H1 (cell line): Measurements from ENCODE around the gene RGL3. TPM values are rescaled to one million over a fixed set of nuclear protein-coding genes. Genes with fewer than 3 reads are reported as not detected.

ENCODE experiments used
- CTCF ChIA-PET: fragments of 300-600 bp; sonication (Branson Sonifier 250); formaldehyde crosslinking; loops from one replicate; lab custom pipeline; 2021; ENCODE audit not compliant: partially characterized antibody; lab: Charles Lee
- POLR2A ChIA-PET: fragments of 300-600 bp; sonication (Branson Sonifier 250); formaldehyde crosslinking; loops from one replicate; lab custom pipeline; 2021; ENCODE audit warnings: inconsistent platforms; ENCODE audit not compliant: partially characterized antibody; lab: Charles Lee
- DNase-seq, 2 experiments: peaks; one replicate each; pipeline versions ENCODE4 v3.0.0 to v3.0.0-alpha.2; 2010 to 2022; ENCODE audit warnings: low spot score in 2 of 2, low read depth in 1 of 2, mixed read lengths in 1 of 2
- FAIRE-seq: peaks from 2 replicates; lab custom pipeline; 2011; peaks lifted over from hg19 to GRCh38; lab: Jason Lieb, UNC
- H2AFZ ChIP-seq: 2 replicates; pipeline ENCODE4 v1.8.1; 2012; ENCODE audit warnings: low read length, inconsistent platforms
- H2AK5ac ChIP-seq: 2 replicates; pipeline ENCODE4 v1.6.1; 2013; ENCODE audit warnings: low read depth, low read length
- H2BK120ac ChIP-seq: replicated peaks from 2 replicates; pipeline ENCODE3; 2013; ENCODE audit warnings: low read depth, low read length, inconsistent platforms
- H2BK12ac ChIP-seq: 2 replicates; pipeline ENCODE4 v1.6.1; 2013; ENCODE audit warnings: low read depth, low read length
- H2BK15ac ChIP-seq: 2 replicates; pipeline ENCODE4 v1.6.1; 2013; ENCODE audit warnings: low read length
- H2BK20ac ChIP-seq: 2 replicates; pipeline ENCODE4 v1.6.1; 2013; ENCODE audit warnings: low read length
- H2BK5ac ChIP-seq: 2 replicates; pipeline ENCODE4 v1.6.1; 2013; ENCODE audit warnings: low read depth, low read length
- H3K14ac ChIP-seq: 2 replicates; pipeline ENCODE4 v1.6.1; 2013; ENCODE audit warnings: inconsistent platforms; ENCODE audit not compliant: insufficient read length
- H3K18ac ChIP-seq: 2 replicates; pipeline ENCODE4 v1.6.1; 2013; ENCODE audit warnings: low read length; ENCODE audit errors: extremely low read depth
- H3K23ac ChIP-seq: 2 replicates; pipeline ENCODE4 v1.6.1; 2013; ENCODE audit warnings: inconsistent platforms; ENCODE audit not compliant: insufficient read length
- H3K23me2 ChIP-seq: 2 replicates; pipeline ENCODE4 v1.6.1; 2013; ENCODE audit warnings: low read depth, low read length
- H3K27ac ChIP-seq: 2 replicates; pipeline ENCODE4 v1.6.1; 2011; ENCODE audit warnings: low read depth, low read length, inconsistent platforms
- H3K27me3 ChIP-seq, 4 experiments: replicated peaks in 1 of 4; 1 replicate in 1 of 4; 2 replicates in 3 of 4; pipeline versions ENCODE4 v1.6.1 to v1.8.1; 2011 to 2013; ENCODE audit warnings: low read length in 3 of 4, mild to moderate bottlenecking in 3 of 4, inconsistent platforms in 2 of 4, mixed read lengths in 2 of 4, moderate library complexity in 1 of 4; ENCODE audit not compliant: control insufficient read depth in 3 of 4, insufficient read depth in 3 of 4; ENCODE audit errors: extremely low read depth in 1 of 4
- H3K36me3 ChIP-seq, 4 experiments: 2 replicates each; pipeline versions ENCODE4 v1.6.1 to v1.8.1; 2011 to 2013; ENCODE audit warnings: mild to moderate bottlenecking in 4 of 4, low read length in 3 of 4, moderate library complexity in 2 of 4, control low read depth in 1 of 4, inconsistent platforms in 1 of 4; ENCODE audit not compliant: insufficient read depth in 4 of 4, control insufficient read depth in 2 of 4
- H3K4ac ChIP-seq: replicated peaks from 2 replicates; pipeline ENCODE3; 2013; ENCODE audit warnings: low read length, low read depth, mixed read lengths, inconsistent platforms; ENCODE audit not compliant: insufficient read length
- H3K4me1 ChIP-seq, 4 experiments: replicated peaks in 1 of 4; 1 replicate in 1 of 4; 2 replicates in 3 of 4; pipeline versions ENCODE4 v1.6.1 to v1.8.1; 2011 to 2013; ENCODE audit warnings: low read length in 3 of 4, inconsistent platforms in 2 of 4, mixed read lengths in 1 of 4; ENCODE audit not compliant: insufficient read depth in 4 of 4, control insufficient read depth in 3 of 4
- H3K4me2 ChIP-seq, 2 experiments: 2 replicates each; pipeline versions ENCODE4 v1.6.1 to v1.8.1; 2011 to 2013; ENCODE audit warnings: low read depth in 2 of 2, low read length in 2 of 2, control low read depth in 1 of 2, inconsistent platforms in 1 of 2, mild to moderate bottlenecking in 1 of 2; ENCODE audit not compliant: insufficient read depth in 1 of 2
- H3K4me3 ChIP-seq, 4 experiments: fragments of 200-600, 300-600 bp in 1 of 4; sonication (generic), shearing (Covaris generic), sonication (Bioruptor Twin) in 1 of 4; 2 replicates each; pipeline versions ENCODE4 v1.5.1 to v1.8.1; 2011 to 2016; ENCODE audit warnings: low read length in 4 of 4, low read depth in 3 of 4, control low read depth in 2 of 4, inconsistent platforms in 2 of 4, mild to moderate bottlenecking in 2 of 4, mixed read lengths in 1 of 4, moderate library complexity in 1 of 4; ENCODE audit not compliant: insufficient read depth in 2 of 4; ENCODE audit errors: extremely low read depth in 1 of 4
- H3K56ac ChIP-seq: replicated peaks from 2 replicates; pipeline ENCODE3; 2013; ENCODE audit warnings: low read depth, mild to moderate bottlenecking, mixed read lengths, low read length, inconsistent platforms; ENCODE audit not compliant: insufficient read length
- H3K79me1 ChIP-seq: 2 replicates; pipeline ENCODE4 v1.6.1; 2013; ENCODE audit warnings: low read depth, low read length, control low read depth
- H3K79me2 ChIP-seq, 2 experiments: 2 replicates each; pipeline versions ENCODE4 v1.6.1 to v1.8.1; 2012 to 2013; ENCODE audit warnings: low read length in 2 of 2, mild to moderate bottlenecking in 2 of 2, inconsistent platforms in 1 of 2; ENCODE audit not compliant: insufficient read depth in 2 of 2, control insufficient read depth in 1 of 2
- H3K9ac ChIP-seq, 4 experiments: replicated peaks in 1 of 4; 1 replicate in 1 of 4; 2 replicates in 3 of 4; pipeline versions ENCODE4 v1.6.1 to v1.8.1; 2011 to 2013; ENCODE audit warnings: low read depth in 3 of 4, low read length in 3 of 4, control low read depth in 2 of 4, mild to moderate bottlenecking in 2 of 4, moderate library complexity in 2 of 4, inconsistent platforms in 1 of 4; ENCODE audit errors: extremely low read depth in 1 of 4
- H3K9me3 ChIP-seq, 2 experiments: 2 replicates each; pipeline versions ENCODE4 v1.6.1 to v1.8.1; 2012 to 2013; ENCODE audit warnings: mild to moderate bottlenecking in 2 of 2, moderate library complexity in 2 of 2, control low read depth in 1 of 2, inconsistent platforms in 1 of 2, low read depth in 1 of 2, low read length in 1 of 2, mixed read lengths in 1 of 2; ENCODE audit not compliant: insufficient read depth in 2 of 2
- H4K20me1 ChIP-seq, 2 experiments: replicated peaks in 1 of 2; 2 replicates each; pipeline versions ENCODE3 to v1.8.1; 2011 to 2013; ENCODE audit warnings: inconsistent platforms in 2 of 2, low read length in 2 of 2, mild to moderate bottlenecking in 1 of 2; ENCODE audit not compliant: insufficient read depth in 2 of 2, control insufficient read depth in 1 of 2
- H4K5ac ChIP-seq: 2 replicates; pipeline ENCODE4 v1.6.1; 2013; ENCODE audit warnings: low read length, low read depth, mixed read lengths, inconsistent platforms; ENCODE audit not compliant: insufficient read length
- H4K8ac ChIP-seq: 2 replicates; pipeline ENCODE4 v1.8.0; 2013; ENCODE audit warnings: mild to moderate bottlenecking, moderate library complexity, low read length, inconsistent platforms; ENCODE audit not compliant: insufficient read depth; ENCODE audit errors: extremely low read depth
- H4K91ac ChIP-seq: replicated peaks from 2 replicates; pipeline ENCODE3; 2013; ENCODE audit warnings: low read length, mixed read lengths, inconsistent platforms; ENCODE audit not compliant: insufficient read length
- BCL11A ChIP-seq, 2 experiments: IDR thresholded peaks; one replicate each; pipeline ENCODE4 v1.6.1; 2011; ENCODE audit warnings: low read depth in 2 of 2, low read length in 2 of 2, mild to moderate bottlenecking in 2 of 2
- GTF2F1 ChIP-seq: IDR thresholded peaks from 2 replicates; pipeline ENCODE4 v1.6.1; 2012; ENCODE audit warnings: low read depth, low read length, improper control_type of control experiment, borderline replicate concordance
- HDAC2 ChIP-seq, 2 experiments: fragments of 300-600 bp in 1 of 2; sonication (generic) in 1 of 2; IDR thresholded peaks; 2 replicates each; pipeline ENCODE4 v1.6.1; 2011 to 2012; ENCODE audit warnings: low read depth in 2 of 2, low read length in 2 of 2, mild to moderate bottlenecking in 2 of 2, moderate library complexity in 2 of 2, borderline replicate concordance in 1 of 2, inconsistent platforms in 1 of 2
- JUN ChIP-seq: IDR thresholded peaks from 2 replicates; pipeline ENCODE4 v1.6.1; 2011; ENCODE audit warnings: low read depth, mild to moderate bottlenecking, improper control_type of control experiment, low read length
- SIRT6 ChIP-seq: IDR thresholded peaks from one replicate; pipeline ENCODE4 v1.7.1; 2012; ENCODE audit warnings: low read length, inconsistent platforms
- SIX5 ChIP-seq: IDR thresholded peaks from 2 replicates; pipeline ENCODE4 v1.6.1; 2011; ENCODE audit warnings: mild to moderate bottlenecking, low read depth, low read length
- TEAD4 ChIP-seq: IDR thresholded peaks from 2 replicates; pipeline ENCODE4 v1.6.1; 2012; ENCODE audit warnings: low read depth, low read length, inconsistent platforms, mixed read lengths
- WGBS, 2 experiments: shearing (Covaris generic) in 1 of 2; methylation state at CpG; one replicate each; pipeline versions ENCODE4 v1.1.6 to v1.1.7; 2013 to 2015; ENCODE audit warnings: low lambda C conversion rate in 2 of 2, mixed read lengths in 2 of 2, inconsistent platforms in 1 of 2, low coverage in 1 of 2, missing lambda C conversion rate in 1 of 2; ENCODE audit not compliant: insufficient replicate concordance in 2 of 2, insufficient coverage in 1 of 2, insufficient read length in 1 of 2; ENCODE audit errors: extremely low coverage in 1 of 2, missing lambda C conversion rate in 1 of 2; 5-methylcytosine and 5-hydroxymethylcytosine counted together
- polyA plus RNA-seq, 7 experiments: library from polyadenylated mRNA; depleted of rRNA in 3 of 7; stranded (reverse) in 5 of 7; unstranded in 2 of 7; fragments of >200 nt in 5 of 7; fragments of 200-250 nt in 2 of 7; gene quantifications; 1 replicate in 5 of 7; 2 replicates in 1 of 7; 4 replicates in 1 of 7; pipeline versions ENCODE4 v1.2.1 to v1.2.3, GENCODE V29; 2011 to 2013; ENCODE audit warnings: missing spikeins in 2 of 7, mixed read lengths in 2 of 7
- total RNA-seq: library from RNA; stranded (reverse); fragmentation: NEBNext Ultra II Directional; extraction: Animal tissue kit (Norgen Biotek cat#: 25700); gene quantifications from 2 replicates; pipeline ENCODE4 v1.2.1, GENCODE V29; 2021
- TF ChIP-seq, protein P1 (sequence below): IDR thresholded peaks from 2 replicates; pipeline ENCODE4 v1.6.1; 2011; ENCODE audit warnings: low read depth, mild to moderate bottlenecking, low read length; ENCODE audit not compliant: insufficient read depth

Gene RGL3
- total and polyA plus RNA-seq, 2 of the 8 experiments (the other 6 are each of a cell fraction or from before 2014, with no cell fraction given), result 36.9 to 40.9 TPM

DNA sequence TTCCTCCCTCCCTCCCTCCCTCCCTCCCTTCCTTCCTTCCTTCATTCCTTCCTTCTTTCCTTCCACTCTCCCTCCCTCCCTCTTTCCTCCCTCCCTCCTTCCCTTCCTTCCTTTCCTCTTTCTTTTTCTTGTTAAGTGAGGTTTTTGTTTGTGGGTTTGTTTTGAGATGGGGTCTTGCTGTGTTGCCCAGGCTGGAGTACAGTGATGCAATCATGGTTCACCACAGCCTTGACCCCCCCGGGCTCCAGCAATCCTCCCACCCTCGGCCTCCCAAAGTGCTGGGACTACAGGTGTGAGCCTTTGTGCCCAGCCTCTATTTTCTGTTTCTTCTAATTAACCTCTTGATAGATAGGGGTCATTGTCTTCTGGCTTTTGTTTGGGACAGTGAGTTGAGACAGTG is 42.3 kb upstream of the RGL3 start:
- DNase-seq, result no peak
- H2AFZ ChIP-seq, result no peak overlapping the region

More for the DNA sequence above, 42.3 kb upstream of the RGL3 start:
- FAIRE-seq, result no peak
- Histone ChIP-seq H3K79me2 (no peaks in the 10 kb centered on the region), H2BK5ac (no peak overlapping the region), H3K18ac (no peak overlapping the region), H3K23ac (no peak overlapping the region), H3K27me3 (no peaks in the 10 kb centered on the region), H2BK15ac (no peak overlapping the region), H2AK5ac (no peak overlapping the region), H4K91ac (no peak overlapping the region), H3K36me3 (no peaks in the 10 kb centered on the region), H3K79me1 (peaks cover 4% of the 10 kb centered on the region; the same call in 1 of the 2 replicates), H3K9ac (no peak overlapping the region), H3K4ac (no peak overlapping the region), H3K4me2 (no peak overlapping the region), H3K14ac (no peak overlapping the region), H3K4me3 (no peak overlapping the region), H3K9me3 (no peaks in the 10 kb centered on the region), H3K56ac (no peak overlapping the region), H3K23me2 (peaks cover 9% of the 10 kb centered on the region; the same call in 1 of the 2 replicates), H4K5ac (no peak overlapping the region), H2BK20ac (no peak overlapping the region), H2BK12ac (no peak overlapping the region), H2BK120ac (no peak overlapping the region), H4K20me1 (peaks cover 0 to 9% of the 10 kb centered on the region in 2 experiments), H4K8ac (no peak overlapping the region), H3K27ac (no peak overlapping the region), H3K4me1 (peaks cover 4 to 22% (median 11%) of the 10 kb centered on the region in 4 experiments)
- TF ChIP-seq, protein P1, sequence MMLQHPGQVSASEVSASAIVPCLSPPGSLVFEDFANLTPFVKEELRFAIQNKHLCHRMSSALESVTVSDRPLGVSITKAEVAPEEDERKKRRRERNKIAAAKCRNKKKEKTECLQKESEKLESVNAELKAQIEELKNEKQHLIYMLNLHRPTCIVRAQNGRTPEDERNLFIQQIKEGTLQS, result no peak
- TF ChIP-seq SIX5, result no peak
- TF ChIP-seq HDAC2 (IDR thresholded peaks at IDR 0.05; ENCODE audit: borderline replicate concordance in 1 of 2, low read depth in 2 of 2, low read length in 2 of 2), result no peak
- no peak for TF ChIP-seq JUN
- TF ChIP-seq TEAD4, result no peak
- TF ChIP-seq SIRT6, result no peak
- TF ChIP-seq GTF2F1, result no peak
- TF ChIP-seq BCL11A (IDR thresholded peaks at IDR 0.05; ENCODE audit: low read depth in 2 of 2, low read length in 2 of 2), result no peak
- CTCF ChIA-PET, result interaction anchor here (0.9 kb wide), 1 partner anchor 20 kb away, joined by 3 read pairs; no protein-coding TSS in a partner anchor
- POLR2A ChIA-PET, result interaction anchor here (1.2 kb wide), 1 partner anchor 20 kb away, joined by 3 read pairs; the partner anchor contains the start of gene ELAVL3
- no CpG with 5 or more reads among the region's 2 CpGs for WGBS, 2 experiments
